ENCODE measurements around the gene KCNAB1.

DNA sequence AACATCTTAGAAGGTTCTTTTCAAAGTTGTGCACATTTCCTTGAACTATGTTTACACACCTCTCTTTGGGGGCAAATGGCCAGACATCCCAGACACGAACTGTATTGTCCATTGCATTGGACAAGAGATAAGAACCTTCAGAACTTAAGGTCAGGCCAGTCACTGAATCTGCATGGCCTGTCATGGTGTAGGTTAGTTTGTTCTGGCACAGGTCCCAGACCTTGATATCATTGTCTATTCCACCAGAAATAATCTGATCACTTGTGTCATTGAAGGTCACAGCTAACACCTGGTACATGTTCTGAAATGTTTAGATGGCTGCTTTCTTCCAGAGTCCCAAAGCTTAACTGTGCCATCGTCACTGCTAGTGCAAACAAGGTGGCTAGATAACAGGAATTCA lies 55.7 kb downstream of the KCNAB1 start:
- TF ChIP-seq, protein P1, sequence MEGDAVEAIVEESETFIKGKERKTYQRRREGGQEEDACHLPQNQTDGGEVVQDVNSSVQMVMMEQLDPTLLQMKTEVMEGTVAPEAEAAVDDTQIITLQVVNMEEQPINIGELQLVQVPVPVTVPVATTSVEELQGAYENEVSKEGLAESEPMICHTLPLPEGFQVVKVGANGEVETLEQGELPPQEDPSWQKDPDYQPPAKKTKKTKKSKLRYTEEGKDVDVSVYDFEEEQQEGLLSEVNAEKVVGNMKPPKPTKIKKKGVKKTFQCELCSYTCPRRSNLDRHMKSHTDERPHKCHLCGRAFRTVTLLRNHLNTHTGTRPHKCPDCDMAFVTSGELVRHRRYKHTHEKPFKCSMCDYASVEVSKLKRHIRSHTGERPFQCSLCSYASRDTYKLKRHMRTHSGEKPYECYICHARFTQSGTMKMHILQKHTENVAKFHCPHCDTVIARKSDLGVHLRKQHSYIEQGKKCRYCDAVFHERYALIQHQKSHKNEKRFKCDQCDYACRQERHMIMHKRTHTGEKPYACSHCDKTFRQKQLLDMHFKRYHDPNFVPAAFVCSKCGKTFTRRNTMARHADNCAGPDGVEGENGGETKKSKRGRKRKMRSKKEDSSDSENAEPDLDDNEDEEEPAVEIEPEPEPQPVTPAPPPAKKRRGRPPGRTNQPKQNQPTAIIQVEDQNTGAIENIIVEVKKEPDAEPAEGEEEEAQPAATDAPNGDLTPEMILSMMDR (IDR thresholded peaks at IDR 0.05; ENCODE audit: low read depth, low read length, missing input control): no peak
- TF ChIP-seq RAD21 (IDR thresholded peaks at IDR 0.05): no peak
- no peak for TF ChIP-seq GABPA (IDR thresholded peaks at IDR 0.05 in 1 of 2, conservative IDR thresholded peaks at IDR 0.05 in 1 of 2)
- no peak for TF ChIP-seq YY1 (IDR thresholded peaks at IDR 0.05)
- TF ChIP-seq, protein P2, sequence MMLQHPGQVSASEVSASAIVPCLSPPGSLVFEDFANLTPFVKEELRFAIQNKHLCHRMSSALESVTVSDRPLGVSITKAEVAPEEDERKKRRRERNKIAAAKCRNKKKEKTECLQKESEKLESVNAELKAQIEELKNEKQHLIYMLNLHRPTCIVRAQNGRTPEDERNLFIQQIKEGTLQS (IDR thresholded peaks at IDR 0.05): no peak

All from liver (tissue), 3 donors.